GM21528 (cell line): Measurements from ENCODE around the gene AHCY.
A peak's percentile ranks its signal among the peaks of the same experiment; 100 is the strongest.
"Not testable (repeated sequence)": the region's sequence is repeated elsewhere in the genome, so short reads cannot be mapped to it uniquely, and the experiment has no call there.

Source experiments
- ATAC-seq: cut with Tn5 transposase; IDR thresholded peaks from one replicate; pipeline ENCODE4 v1.9.1; 2021; ENCODE audit warnings: mild to moderate bottlenecking, moderate library complexity; ENCODE audit not compliant: unreplicated experiment, low FRiP score

Gene AHCY

GRCh38 chr20:34328207-34328606 lies 25.1 kb upstream of the AHCY start:
- ATAC-seq = not testable (repeated sequence)

- ATAC-seq = no peak
Measured at GRCh38 chr20:34324541-34324940, 21.4 kb upstream of the AHCY start.

GRCh38 chr20:34322267-34323105 lies 19.3 kb upstream of the AHCY start:
- ATAC-seq = no peak

- no peak for ATAC-seq
Measured at GRCh38 chr20:34320861-34321260, 17.7 kb upstream of the AHCY start.

- ATAC-seq = no peak
Measured at GRCh38 chr20:34318609-34319443, 15.7 kb upstream of the AHCY start.

GRCh38 chr20:34316196-34316814 lies 13.2 kb upstream of the AHCY start:
- ATAC-seq = no peak

- no peak for ATAC-seq
Measured at GRCh38 chr20:34315236-34315635, 12.1 kb upstream of the AHCY start.

- peak; percentile 85 for ATAC-seq
Measured at GRCh38 chr20:34312544-34313217, 9.5 kb upstream of the AHCY start.

- no peak for ATAC-seq
Measured at GRCh38 chr20:34312024-34312460, 8.9 kb upstream of the AHCY start.

GRCh38 chr20:34311118-34312023 lies 8.2 kb upstream of the AHCY start:
- no peak for ATAC-seq

- ATAC-seq = no peak
Measured at GRCh38 chr20:34310481-34311117, 7.4 kb upstream of the AHCY start.

GRCh38 chr20:34309691-34310090 lies 6.5 kb upstream of the AHCY start:
- ATAC-seq = no peak

- ATAC-seq = no peak
Measured at GRCh38 chr20:34305333-34306230, 2.4 kb upstream of the AHCY start.

- ATAC-seq = no peak
Measured at GRCh38 chr20:34302312-34302722, 838 bp downstream of the AHCY start.

- no peak for ATAC-seq
Measured at GRCh38 chr20:34301587-34302311, 1.4 kb downstream of the AHCY start.

GRCh38 chr20:34300809-34301586 lies 2.2 kb downstream of the AHCY start:
- ATAC-seq = no peak
